D721Med (cell line): Measurements from ENCODE around the gene SHD.
"Not testable (repeated sequence)": the region's sequence is repeated elsewhere in the genome, so short reads cannot be mapped to it uniquely, and the experiment has no call there.

ENCODE experiments used
- DNase-seq: peaks from one replicate; pipeline ENCODE4 v3.0.0; 2011; ENCODE audit warnings: low spot score; ENCODE audit not compliant: insufficient read length
- FAIRE-seq: peaks from 2 replicates; lab custom pipeline; 2011; peaks lifted over from hg19 to GRCh38; lab: Jason Lieb, UNC
- TF ChIP-seq, protein P1 (sequence below): IDR thresholded peaks from 2 replicates; pipeline ENCODE4 v1.5.1; 2012; ENCODE audit warnings: mild to moderate bottlenecking, control low read depth; ENCODE audit not compliant: insufficient read depth; ENCODE audit errors: missing control alignments

Gene SHD

GRCh38 chr19:4284176-4284958, 5.3 kb downstream of the SHD start:
- no peak for DNase-seq

GRCh38 chr19:4284974-4285373, 5.9 kb downstream of the SHD start:
- FAIRE-seq, result no peak
- no peak for DNase-seq
- TF ChIP-seq, protein P1, sequence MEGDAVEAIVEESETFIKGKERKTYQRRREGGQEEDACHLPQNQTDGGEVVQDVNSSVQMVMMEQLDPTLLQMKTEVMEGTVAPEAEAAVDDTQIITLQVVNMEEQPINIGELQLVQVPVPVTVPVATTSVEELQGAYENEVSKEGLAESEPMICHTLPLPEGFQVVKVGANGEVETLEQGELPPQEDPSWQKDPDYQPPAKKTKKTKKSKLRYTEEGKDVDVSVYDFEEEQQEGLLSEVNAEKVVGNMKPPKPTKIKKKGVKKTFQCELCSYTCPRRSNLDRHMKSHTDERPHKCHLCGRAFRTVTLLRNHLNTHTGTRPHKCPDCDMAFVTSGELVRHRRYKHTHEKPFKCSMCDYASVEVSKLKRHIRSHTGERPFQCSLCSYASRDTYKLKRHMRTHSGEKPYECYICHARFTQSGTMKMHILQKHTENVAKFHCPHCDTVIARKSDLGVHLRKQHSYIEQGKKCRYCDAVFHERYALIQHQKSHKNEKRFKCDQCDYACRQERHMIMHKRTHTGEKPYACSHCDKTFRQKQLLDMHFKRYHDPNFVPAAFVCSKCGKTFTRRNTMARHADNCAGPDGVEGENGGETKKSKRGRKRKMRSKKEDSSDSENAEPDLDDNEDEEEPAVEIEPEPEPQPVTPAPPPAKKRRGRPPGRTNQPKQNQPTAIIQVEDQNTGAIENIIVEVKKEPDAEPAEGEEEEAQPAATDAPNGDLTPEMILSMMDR, result no peak

More at GRCh38 chr19:4284176-4284958, 5.3 kb downstream of the SHD start:
- FAIRE-seq, result no peak
- TF ChIP-seq, protein P1, result no peak

GRCh38 chr19:4286141-4286540, 7.1 kb downstream of the SHD start:
- DNase-seq, FAIRE-seq: not testable (repeated sequence)

DNA sequence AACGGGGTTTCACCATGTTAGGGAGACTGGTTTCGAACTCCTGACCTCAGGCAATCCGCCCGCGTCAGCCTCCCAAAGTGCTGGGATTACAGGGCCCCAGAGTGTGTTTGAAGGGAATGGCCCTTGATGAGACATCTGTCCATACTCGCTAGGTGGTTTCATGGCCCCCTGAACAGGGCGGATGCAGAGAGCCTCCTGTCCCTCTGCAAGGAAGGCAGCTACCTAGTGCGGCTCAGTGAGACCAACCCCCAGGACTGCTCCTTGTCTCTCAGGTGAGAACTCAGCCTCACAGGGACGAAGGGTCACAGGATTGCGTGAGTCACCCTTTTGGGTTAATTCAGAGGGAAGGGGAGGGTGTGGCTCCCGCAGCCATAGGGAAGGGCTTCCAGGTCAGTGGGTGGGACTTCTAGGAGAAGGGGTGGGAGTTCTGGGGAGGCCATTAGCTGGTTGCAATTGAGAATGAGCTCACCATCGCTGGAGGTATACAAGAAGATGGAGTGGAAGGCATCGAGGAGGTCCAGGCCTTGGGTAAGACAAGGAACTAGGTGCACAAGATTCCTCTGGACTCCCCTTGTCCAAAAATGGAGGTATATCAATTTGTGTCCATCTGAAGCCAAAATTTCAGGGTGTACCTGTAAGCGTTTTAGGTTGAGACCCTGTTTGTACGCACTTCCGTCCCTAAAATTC, 9.2 kb downstream of the SHD start:
- no peak for FAIRE-seq

DNA sequence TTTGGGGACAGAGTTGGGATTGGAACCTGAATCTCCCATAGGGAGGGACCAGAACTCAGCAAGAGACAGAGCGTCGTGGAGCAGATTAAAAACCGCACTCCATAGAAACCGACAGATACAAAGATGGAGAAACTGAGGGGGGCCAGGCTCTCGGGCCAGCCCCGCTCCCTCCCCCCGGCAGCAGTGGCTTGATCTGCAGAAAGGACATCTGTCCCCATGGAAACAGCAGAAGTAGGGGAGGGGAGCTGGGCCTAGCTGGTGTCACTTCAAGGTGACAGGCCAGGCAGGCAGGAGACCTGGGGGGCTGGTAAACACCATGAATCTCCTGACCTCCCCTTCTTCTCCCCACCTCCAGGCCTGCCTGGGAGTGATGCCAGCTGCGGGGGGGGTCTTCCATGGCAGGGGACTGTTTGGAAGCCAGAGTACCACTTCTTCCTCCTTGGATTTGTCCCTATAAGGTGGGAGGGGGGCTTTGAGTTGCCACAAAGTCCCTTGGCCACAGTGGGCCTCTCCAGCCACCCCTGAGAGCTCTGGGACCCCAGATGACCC, 12.2 kb downstream of the SHD start:
- FAIRE-seq (no peak), DNase-seq (no peak)
- TF ChIP-seq, protein P1, result no peak

More for the DNA sequence above, 9.2 kb downstream of the SHD start:
- DNase-seq, result no peak
- TF ChIP-seq, protein P1, result no peak

DNA sequence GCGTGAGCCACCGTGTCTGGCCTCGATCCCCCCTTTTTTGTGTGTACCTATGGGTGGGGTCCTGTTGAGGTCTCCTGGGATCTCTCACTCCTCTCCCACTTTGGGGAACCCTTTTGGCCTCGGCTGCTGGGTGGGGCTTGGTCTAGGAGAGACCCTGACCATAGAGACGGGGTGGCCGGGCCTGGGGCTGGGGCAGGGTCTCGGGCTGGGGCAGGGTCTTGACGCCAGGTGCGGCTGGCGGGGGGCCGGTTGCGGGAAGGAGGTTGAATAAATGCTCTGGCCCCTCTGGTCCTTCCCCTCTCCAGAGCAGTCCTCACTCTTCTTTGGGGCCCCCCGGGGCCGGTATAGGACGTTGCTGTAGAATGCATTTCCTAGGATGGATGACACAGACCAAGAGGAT, 13.4 kb downstream of the SHD start:
- DNase-seq (no peak), FAIRE-seq (no peak)
- TF ChIP-seq, protein P1, result no peak

DNA sequence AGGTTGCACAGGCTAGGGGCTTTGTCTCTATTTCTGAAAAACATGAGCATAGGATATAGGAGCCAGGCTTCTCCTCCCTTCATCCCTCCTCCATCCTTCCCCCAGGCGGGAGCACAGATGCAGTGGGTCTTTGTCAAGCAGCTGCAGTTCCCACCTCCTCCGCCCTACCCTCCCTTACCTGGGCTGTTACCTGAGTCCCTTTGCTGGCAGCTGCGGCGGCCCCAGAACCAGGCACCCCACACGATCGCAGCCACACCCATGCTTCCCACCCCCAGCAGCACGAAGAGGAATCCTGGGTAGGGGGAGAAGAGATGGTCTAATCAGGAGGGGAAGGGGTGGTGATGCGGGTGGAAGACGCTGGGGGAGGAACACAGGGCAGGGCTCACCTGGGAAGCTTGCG, 15.3 kb downstream of the SHD start:
- no peak for DNase-seq
- TF ChIP-seq, protein P1, result no peak
- no peak for FAIRE-seq
